Activated CD4-positive, alpha-beta T cell treated with anti-CD3 and anti-CD28 coated beads, Interleukin-2, amount 50 U/mL, for 16 hours (primary cell): ENCODE measurements around the gene COLQ.

ENCODE experiments used
- DNase-seq: peaks from one replicate; pipeline ENCODE4 v3.0.0-alpha.2; 2020

COLQ gene

GRCh38 chr3:15519096-15519495 is 2.4 kb downstream of the COLQ start:
- DNase-seq, result no peak

- DNase-seq, result no peak
These were observed 6.7 kb downstream of the COLQ start for GRCh38 chr3:15514663-15515340.

- no peak for DNase-seq
These were observed 7.5 kb downstream of the COLQ start for GRCh38 chr3:15513810-15514662.

- DNase-seq, result no peak
These were observed 8.4 kb downstream of the COLQ start for GRCh38 chr3:15513116-15513515.

GRCh38 chr3:15512166-15512565 is 9.3 kb downstream of the COLQ start:
- DNase-seq, result no peak

- DNase-seq, result no peak
These were observed 10.3 kb downstream of the COLQ start for GRCh38 chr3:15511156-15511555.

- DNase-seq, result no peak
These were observed 11.0 kb downstream of the COLQ start for GRCh38 chr3:15510493-15510892.

GRCh38 chr3:15506571-15506970 is 14.9 kb downstream of the COLQ start:
- DNase-seq, result no peak

GRCh38 chr3:15505479-15506165 is 15.9 kb downstream of the COLQ start:
- DNase-seq, result no peak

GRCh38 chr3:15502616-15503015 is 18.9 kb downstream of the COLQ start:
- DNase-seq, result no peak

GRCh38 chr3:15501126-15501525 is 20.4 kb downstream of the COLQ start:
- no peak for DNase-seq

GRCh38 chr3:15500107-15500724 is 21.3 kb downstream of the COLQ start:
- DNase-seq, result peak; percentile 40

- no peak for DNase-seq
These were observed 22.0 kb downstream of the COLQ start for GRCh38 chr3:15499536-15499935.

- no peak for DNase-seq
These were observed 22.9 kb downstream of the COLQ start for GRCh38 chr3:15498431-15499214.

GRCh38 chr3:15497964-15498363 is 23.5 kb downstream of the COLQ start:
- no peak for DNase-seq

GRCh38 chr3:15496341-15496664 is 25.2 kb downstream of the COLQ start:
- DNase-seq, result no peak

- DNase-seq, result no peak
These were observed 25.8 kb downstream of the COLQ start for GRCh38 chr3:15495461-15496340.

GRCh38 chr3:15493436-15493835 is 28.1 kb downstream of the COLQ start:
- DNase-seq, result no peak

- DNase-seq, result no peak
These were observed 28.6 kb downstream of the COLQ start for GRCh38 chr3:15492847-15493360.

- no peak for DNase-seq
These were observed 30.4 kb downstream of the COLQ start for GRCh38 chr3:15491143-15491542.

GRCh38 chr3:15490158-15490557 is 31.3 kb downstream of the COLQ start:
- no peak for DNase-seq
